Measurements from ENCODE around the gene ABHD14A. TPM values are rescaled to one million over a fixed set of nuclear protein-coding genes. Genes with fewer than 3 reads are reported as not detected.

Gene ABHD14A
- total RNA-seq, 2 donors from 2014 or later: 55.3 to 58.5 TPM

GRCh38 chr3:51983578-51984268 lies 8.9 kb downstream of the ABHD14A start:
- Histone ChIP-seq H3K36me3 (no peaks in the 10 kb centered on the region), H3K27me3 (replicated peaks; ENCODE audit: insufficient read depth) (no peaks in the 10 kb centered on the region), H3K4me1 (replicated peaks) (peaks cover 11% of the 10 kb centered on the region), H3K27ac (peak overlapping the region; percentile 89 to 90), H3K9me3 (no peaks in the 10 kb centered on the region), H3K4me3 (peak overlapping the region; percentile 34 to 41)
- DNase-seq (ENCODE audit: low spot score): no peak
- TF ChIP-seq CTCF (IDR thresholded peaks at IDR 0.05) (no peak), POLR2A (IDR thresholded peaks at IDR 0.05) (no peak), POLR2AphosphoS5 (IDR thresholded peaks at IDR 0.05) (no peak)
- WGBS: 68% methylated on average over 22 of the region's 22 CpGs
- intact Hi-C loops (cut with DNase I): no loop called here

- Histone ChIP-seq H3K27me3 (replicated peaks; ENCODE audit: insufficient read depth) (no peaks in the 10 kb centered on the region), H3K9me3 (no peaks in the 10 kb centered on the region), H3K36me3 (no peaks in the 10 kb centered on the region), H3K4me1 (replicated peaks) (peaks cover 11% of the 10 kb centered on the region), H3K27ac (peak overlapping the region; percentile 89 to 90), H3K4me3 (no peak overlapping the region)
- TF ChIP-seq CTCF (IDR thresholded peaks at IDR 0.05): no peak
- no peak for TF ChIP-seq POLR2AphosphoS5 (IDR thresholded peaks at IDR 0.05)
- DNase-seq (ENCODE audit: low spot score): no peak
- intact Hi-C loops (cut with DNase I): no loop called here
These were observed 9.4 kb downstream of the ABHD14A start for GRCh38 chr3:51984269-51984647.

GRCh38 chr3:51985063-51985462 lies 10.2 kb downstream of the ABHD14A start:
- TF ChIP-seq CTCF (IDR thresholded peaks at IDR 0.05) (no peak), POLR2A (IDR thresholded peaks at IDR 0.05) (no peak), POLR2AphosphoS5 (IDR thresholded peaks at IDR 0.05) (no peak)
- WGBS: 85% methylated on average over 6 of the region's 6 CpGs
- DNase-seq (ENCODE audit: low spot score): no peak
- intact Hi-C loops (cut with DNase I): no loop called here
- no peaks in the 10 kb centered on the region for H3K9me3 ChIP-seq
- H3K27ac ChIP-seq: no peak overlapping the region
- no peaks in the 10 kb centered on the region for H3K36me3 ChIP-seq
- no peak overlapping the region for H3K4me3 ChIP-seq
- no peaks in the 10 kb centered on the region for H3K27me3 ChIP-seq (replicated peaks; ENCODE audit: insufficient read depth)
- H3K4me1 ChIP-seq (replicated peaks): peaks cover 11% of the 10 kb centered on the region

- no peak overlapping the region for H3K27ac ChIP-seq
- WGBS: 75% methylated on average over 12 of the region's 12 CpGs
- intact Hi-C loops (cut with DNase I): no loop called here
- no peak for TF ChIP-seq POLR2A (IDR thresholded peaks at IDR 0.05)
- TF ChIP-seq POLR2AphosphoS5 (IDR thresholded peaks at IDR 0.05): no peak
- TF ChIP-seq CTCF (IDR thresholded peaks at IDR 0.05): no peak
- no peak overlapping the region for H3K4me3 ChIP-seq
- no peaks in the 10 kb centered on the region for H3K36me3 ChIP-seq
- H3K27me3 ChIP-seq (replicated peaks; ENCODE audit: insufficient read depth): no peaks in the 10 kb centered on the region
- no peak for DNase-seq (ENCODE audit: low spot score)
- H3K4me1 ChIP-seq (replicated peaks): peaks cover 11% of the 10 kb centered on the region
- no peaks in the 10 kb centered on the region for H3K9me3 ChIP-seq
These were observed 11.4 kb downstream of the ABHD14A start for GRCh38 chr3:51986010-51986947.
